ENCODE results near the gene UGT1A7.

The UGT1A7 gene

DNA sequence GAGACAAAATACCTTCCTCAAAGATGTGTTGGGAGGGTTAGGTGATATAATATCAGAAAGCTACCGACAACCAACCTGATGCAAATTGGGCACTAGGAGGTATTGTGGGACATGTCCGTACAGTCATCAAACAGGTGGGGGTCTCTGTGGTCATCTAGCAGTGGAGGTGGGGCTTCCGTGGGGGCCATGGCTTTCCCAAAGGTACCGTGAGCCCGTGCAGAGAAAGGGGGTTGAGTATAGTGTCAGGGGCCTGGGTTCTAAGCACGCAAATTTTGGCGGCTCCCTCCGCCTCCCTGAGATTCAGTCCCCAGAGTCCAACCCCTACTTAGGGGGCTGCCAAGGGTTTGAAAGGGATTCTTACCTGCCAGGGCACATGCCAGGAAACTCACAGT, 140.0 kb downstream of the UGT1A7 start:
- no peaks in the 10 kb centered on the region for H3K79me2 ChIP-seq (ENCODE audit: insufficient read depth, low read length)
- H2AFZ ChIP-seq (ENCODE audit: low read length) = no peak overlapping the region
- H3K4me3 ChIP-seq (ENCODE audit: low read length, poor library complexity, severe bottlenecking) = no peak overlapping the region
- no peaks in the 10 kb centered on the region for H3K36me3 ChIP-seq (ENCODE audit: insufficient read depth, low read length)
- H3K9ac ChIP-seq (ENCODE audit: low read depth, low read length, poor library complexity, severe bottlenecking) = no peak overlapping the region
- H3K4me1 ChIP-seq (ENCODE audit: insufficient read depth, low read length, poor library complexity, severe bottlenecking) = no peaks in the 10 kb centered on the region
- no peaks in the 10 kb centered on the region for H3F3A ChIP-seq (ENCODE audit: low read depth)
- H3K27me3 ChIP-seq (ENCODE audit: insufficient read depth, low read length, poor library complexity, severe bottlenecking) = no peaks in the 10 kb centered on the region
- TF ChIP-seq EZH2phosphoT487 (IDR thresholded peaks at IDR 0.05; ENCODE audit: borderline replicate concordance) = no peak
- TF ChIP-seq, protein P1, sequence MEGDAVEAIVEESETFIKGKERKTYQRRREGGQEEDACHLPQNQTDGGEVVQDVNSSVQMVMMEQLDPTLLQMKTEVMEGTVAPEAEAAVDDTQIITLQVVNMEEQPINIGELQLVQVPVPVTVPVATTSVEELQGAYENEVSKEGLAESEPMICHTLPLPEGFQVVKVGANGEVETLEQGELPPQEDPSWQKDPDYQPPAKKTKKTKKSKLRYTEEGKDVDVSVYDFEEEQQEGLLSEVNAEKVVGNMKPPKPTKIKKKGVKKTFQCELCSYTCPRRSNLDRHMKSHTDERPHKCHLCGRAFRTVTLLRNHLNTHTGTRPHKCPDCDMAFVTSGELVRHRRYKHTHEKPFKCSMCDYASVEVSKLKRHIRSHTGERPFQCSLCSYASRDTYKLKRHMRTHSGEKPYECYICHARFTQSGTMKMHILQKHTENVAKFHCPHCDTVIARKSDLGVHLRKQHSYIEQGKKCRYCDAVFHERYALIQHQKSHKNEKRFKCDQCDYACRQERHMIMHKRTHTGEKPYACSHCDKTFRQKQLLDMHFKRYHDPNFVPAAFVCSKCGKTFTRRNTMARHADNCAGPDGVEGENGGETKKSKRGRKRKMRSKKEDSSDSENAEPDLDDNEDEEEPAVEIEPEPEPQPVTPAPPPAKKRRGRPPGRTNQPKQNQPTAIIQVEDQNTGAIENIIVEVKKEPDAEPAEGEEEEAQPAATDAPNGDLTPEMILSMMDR (conservative IDR thresholded peaks at IDR 0.05; ENCODE audit: low read length) = no peak
- H3K4me2 ChIP-seq (ENCODE audit: low read depth, low read length, poor library complexity, severe bottlenecking) = no peak overlapping the region
- H3K9me3 ChIP-seq (ENCODE audit: insufficient read depth, low read depth, low read length) = no peaks in the 10 kb centered on the region
- H4K20me1 ChIP-seq (ENCODE audit: insufficient read depth, low read length, poor library complexity, severe bottlenecking) = no peaks in the 10 kb centered on the region
- H3K9me2 ChIP-seq (replicated peaks; ENCODE audit: low read depth, low read length) = no peaks in the 10 kb centered on the region

GRCh38 chr2:233822101-233822771, 140.5 kb downstream of the UGT1A7 start:
- no peaks in the 10 kb centered on the region for H3K9me2 ChIP-seq (replicated peaks; ENCODE audit: low read depth, low read length)
- H3K9ac ChIP-seq (ENCODE audit: low read depth, low read length, poor library complexity, severe bottlenecking) = no peak overlapping the region
- no peaks in the 10 kb centered on the region for H3K79me2 ChIP-seq (ENCODE audit: insufficient read depth, low read length)
- no peaks in the 10 kb centered on the region for H3K4me1 ChIP-seq (ENCODE audit: insufficient read depth, low read length, poor library complexity, severe bottlenecking)
- H3K27me3 ChIP-seq (ENCODE audit: insufficient read depth, low read length, poor library complexity, severe bottlenecking) = no peaks in the 10 kb centered on the region
- no peaks in the 10 kb centered on the region for H3K9me3 ChIP-seq (ENCODE audit: insufficient read depth, low read depth, low read length)
- no peaks in the 10 kb centered on the region for H3K36me3 ChIP-seq (ENCODE audit: insufficient read depth, low read length)
- H3F3A ChIP-seq (ENCODE audit: low read depth) = no peaks in the 10 kb centered on the region
- no peak overlapping the region for H3K4me2 ChIP-seq (ENCODE audit: low read depth, low read length, poor library complexity, severe bottlenecking)
- no peak for TF ChIP-seq EZH2phosphoT487 (IDR thresholded peaks at IDR 0.05; ENCODE audit: borderline replicate concordance)
- TF ChIP-seq, protein P1 (conservative IDR thresholded peaks at IDR 0.05; ENCODE audit: low read length) = no peak
- H2AFZ ChIP-seq (ENCODE audit: low read length) = no peak overlapping the region
- no peak overlapping the region for H3K4me3 ChIP-seq (ENCODE audit: low read length, poor library complexity, severe bottlenecking)
- H4K20me1 ChIP-seq (ENCODE audit: insufficient read depth, low read length, poor library complexity, severe bottlenecking) = no peaks in the 10 kb centered on the region

All from Loucy (cell line).